Measurements from ENCODE around the gene ZNF527. TPM values are rescaled to one million over a fixed set of nuclear protein-coding genes. Genes with fewer than 3 reads are reported as not detected.
"Not testable (repeated sequence)": the region's sequence is repeated elsewhere in the genome, so short reads cannot be mapped to it uniquely, and the experiment has no call there.

The ZNF527 gene
- total and polyA plus RNA-seq, 11 donors = 3.9 to 9.3 (median 5.4) TPM

- WGBS, 4 donors = 86 to 94% (median 91%) methylated on average over 6 of the region's 6 CpGs
- H3K27me3 ChIP-seq = no peaks in the 10 kb centered on the region
Observed at GRCh38 chr19:37362733-37363132, 8.2 kb upstream of the ZNF527 start.

GRCh38 chr19:37370386-37370879 is 466 bp upstream of the ZNF527 start:
- Histone ChIP-seq H3K27ac (peak overlapping the region; percentile 66 to 94 (median 89)), H3K36me3 (peaks cover 0 to 17% (median 15%) of the 10 kb centered on the region in 9 donors), H3K9me3 (peaks cover 0 to 34% (median under 1%) of the 10 kb centered on the region in 12 donors), H3K4me1 (peaks cover 0 to 16% (median 9%) of the 10 kb centered on the region in 12 donors), H3K4me3 (peak overlapping the region; percentile 39 to 93 (median 78))
- WGBS, 4 donors = 6 to 15% (median 14%) methylated on average over 12 to 18 of the region's 18 CpGs
- ATAC-seq (peak in 3 of 4 donors; percentile 4 to 23 (median 10)), DNase-seq (peak in 2 of 5 donors; percentile 20 to 29)
- intact Hi-C loops (cut with DNase I) = loop anchor here in 8 of 10 donors (2.0 to 10.0 kb wide), 10 partner anchors 16 to 398 kb away; partner anchors contain the start of genes ZNF569 (in 5 of the 8) and ZNF570 (in 5 of the 8)
- H3K27me3 ChIP-seq = not testable (repeated sequence)
- TF ChIP-seq POLR2A (IDR thresholded peaks at IDR 0.05) = peak in 1 of 2 donors; percentile 66

More at GRCh38 chr19:37362733-37363132, 8.2 kb upstream of the ZNF527 start:
- Histone ChIP-seq H3K27ac (peak overlapping the region in 3 of 12 donors; percentile 9 to 34 (median 11)), H3K36me3 (peaks cover 0 to 66% (median 60%) of the 10 kb centered on the region in 9 donors), H3K9me3 (peaks cover 0 to 45% (median 10%) of the 10 kb centered on the region in 12 donors), H3K4me1 (peaks cover 0 to 5% (median 0%) of the 10 kb centered on the region in 12 donors), H3K4me3 (no peak overlapping the region)
- peak in 2 of 4 donors; percentile 32 for ATAC-seq
- TF ChIP-seq, protein P1, sequence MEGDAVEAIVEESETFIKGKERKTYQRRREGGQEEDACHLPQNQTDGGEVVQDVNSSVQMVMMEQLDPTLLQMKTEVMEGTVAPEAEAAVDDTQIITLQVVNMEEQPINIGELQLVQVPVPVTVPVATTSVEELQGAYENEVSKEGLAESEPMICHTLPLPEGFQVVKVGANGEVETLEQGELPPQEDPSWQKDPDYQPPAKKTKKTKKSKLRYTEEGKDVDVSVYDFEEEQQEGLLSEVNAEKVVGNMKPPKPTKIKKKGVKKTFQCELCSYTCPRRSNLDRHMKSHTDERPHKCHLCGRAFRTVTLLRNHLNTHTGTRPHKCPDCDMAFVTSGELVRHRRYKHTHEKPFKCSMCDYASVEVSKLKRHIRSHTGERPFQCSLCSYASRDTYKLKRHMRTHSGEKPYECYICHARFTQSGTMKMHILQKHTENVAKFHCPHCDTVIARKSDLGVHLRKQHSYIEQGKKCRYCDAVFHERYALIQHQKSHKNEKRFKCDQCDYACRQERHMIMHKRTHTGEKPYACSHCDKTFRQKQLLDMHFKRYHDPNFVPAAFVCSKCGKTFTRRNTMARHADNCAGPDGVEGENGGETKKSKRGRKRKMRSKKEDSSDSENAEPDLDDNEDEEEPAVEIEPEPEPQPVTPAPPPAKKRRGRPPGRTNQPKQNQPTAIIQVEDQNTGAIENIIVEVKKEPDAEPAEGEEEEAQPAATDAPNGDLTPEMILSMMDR (IDR thresholded peaks at IDR 0.05) = peak in 4 of 12 donors; percentile 11 to 22 (median 17)
- TF ChIP-seq POLR2A (IDR thresholded peaks at IDR 0.05) = no peak
- DNase-seq = no peak
- intact Hi-C loops (cut with DNase I) = no loop called here

DNA sequence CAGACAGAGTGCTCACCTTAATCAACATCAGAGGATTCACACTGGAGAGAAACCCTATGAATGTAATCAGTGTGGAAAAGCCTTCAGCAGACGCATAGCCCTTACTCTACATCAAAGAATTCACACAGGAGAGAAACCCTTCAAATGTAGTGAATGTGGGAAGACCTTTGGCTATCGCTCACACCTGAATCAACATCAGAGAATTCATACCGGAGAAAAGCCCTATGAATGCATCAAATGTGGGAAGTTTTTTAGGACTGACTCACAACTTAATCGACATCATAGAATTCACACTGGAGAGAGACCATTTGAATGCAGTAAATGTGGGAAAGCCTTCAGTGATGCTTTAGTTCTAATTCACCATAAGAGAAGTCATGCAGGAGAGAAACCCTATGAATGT is 18.3 kb downstream of the ZNF527 start:
- no peak for TF ChIP-seq POLR2A (IDR thresholded peaks at IDR 0.05)
- TF ChIP-seq, protein P1 (IDR thresholded peaks at IDR 0.05) = no peak
- intact Hi-C loops (cut with DNase I) = no loop called here

DNA sequence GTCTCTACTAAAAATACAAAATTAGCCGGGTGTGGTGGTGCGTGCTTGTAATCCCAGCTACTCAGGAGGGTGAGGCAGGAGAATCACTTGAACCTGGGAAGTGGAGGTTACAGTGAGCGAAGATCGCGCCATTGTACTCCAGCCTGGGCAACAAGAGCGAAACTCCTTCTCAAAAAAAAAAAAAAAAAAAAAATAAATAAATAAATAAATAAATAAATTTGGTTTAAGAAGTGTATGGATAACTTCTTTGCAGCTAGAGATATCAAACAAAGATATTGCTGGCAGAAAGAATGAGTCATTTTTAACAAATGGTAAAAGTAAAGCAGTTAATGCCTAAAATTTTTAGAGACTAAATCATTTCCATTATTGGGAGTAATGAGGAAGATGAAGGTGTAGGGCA is 20.5 kb downstream of the ZNF527 start:
- WGBS, 4 donors = 91 to 99% (median 98%) methylated on average over 6 of the region's 6 CpGs
- H3K27me3 ChIP-seq, H3K4me1 ChIP-seq, H3K27ac ChIP-seq, DNase-seq, ATAC-seq, H3K4me3 ChIP-seq: not testable (repeated sequence)
- intact Hi-C loops (cut with DNase I) = loop anchor here in 1 of 10 donors (10.0 kb wide), 1 partner anchor 757 kb away; no protein-coding TSS in a partner anchor
- Histone ChIP-seq H3K9me3 (peaks cover 1 to 100% (median 89%) of the 10 kb centered on the region in 12 donors), H3K36me3 (peaks cover 19 to 50% (median 33%) of the 10 kb centered on the region in 9 donors)

More for the DNA sequence above, 18.3 kb downstream of the ZNF527 start:
- Histone ChIP-seq H3K4me3 (no peak overlapping the region), H3K4me1 (no peaks in the 10 kb centered on the region), H3K36me3 (peaks cover 22 to 72% (median 55%) of the 10 kb centered on the region in 9 donors), H3K9me3 (peaks cover 1 to 100% (median 95%) of the 10 kb centered on the region in 12 donors), H3K27ac (no peak overlapping the region), H3K27me3 (no peaks in the 10 kb centered on the region)
- WGBS, 4 donors = 94 to 99% (median 96%) methylated on average over 4 of the region's 4 CpGs
- DNase-seq (no peak), ATAC-seq (no peak)

DNA sequence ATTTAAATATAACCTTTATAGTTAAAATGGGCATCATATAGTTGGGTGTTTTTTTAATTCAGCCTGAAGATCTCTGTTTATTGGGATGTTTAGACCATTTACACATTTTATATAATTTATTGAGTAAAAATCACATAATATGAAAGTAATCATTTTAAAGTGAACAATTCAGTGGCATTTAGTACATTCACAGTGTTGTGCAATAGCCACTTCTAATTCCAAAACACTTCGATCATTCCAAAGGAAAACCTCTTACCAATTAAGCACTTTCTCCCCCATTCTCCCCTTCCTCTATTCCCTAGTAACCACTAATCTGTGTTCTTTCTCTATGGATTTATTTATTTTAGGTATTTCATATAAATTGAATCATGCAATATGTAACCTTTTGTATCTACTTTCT is 30.2 kb downstream of the ZNF527 start:
- ATAC-seq (no peak), DNase-seq (no peak)
- Histone ChIP-seq H3K4me1 (no peaks in the 10 kb centered on the region), H3K36me3 (no peaks in the 10 kb centered on the region), H3K27ac (no peak overlapping the region), H3K4me3 (no peak overlapping the region), H3K27me3 (no peaks in the 10 kb centered on the region), H3K9me3 (peaks cover 0 to 99% (median 75%) of the 10 kb centered on the region in 12 donors)
- intact Hi-C loops (cut with DNase I) = loop anchor here in 1 of 10 donors (10.0 kb wide), 1 partner anchor 756 kb away; no protein-coding TSS in a partner anchor
- no peak for TF ChIP-seq POLR2A (IDR thresholded peaks at IDR 0.05)
- TF ChIP-seq, protein P1 (IDR thresholded peaks at IDR 0.05) = no peak
- 91 to 94% (median 92%) methylated on average over 1 of the region's 1 CpG for WGBS, 4 donors
